HG02943 (cell line): Measurements from ENCODE around the gene HAND1.

ENCODE experiments used
- ATAC-seq: cut with Tn5 transposase; IDR thresholded peaks from one replicate; pipeline ENCODE4 v1.9.1; 2021; ENCODE audit warnings: mild to moderate bottlenecking, low read depth, moderate library complexity; ENCODE audit not compliant: unreplicated experiment

Gene HAND1

DNA sequence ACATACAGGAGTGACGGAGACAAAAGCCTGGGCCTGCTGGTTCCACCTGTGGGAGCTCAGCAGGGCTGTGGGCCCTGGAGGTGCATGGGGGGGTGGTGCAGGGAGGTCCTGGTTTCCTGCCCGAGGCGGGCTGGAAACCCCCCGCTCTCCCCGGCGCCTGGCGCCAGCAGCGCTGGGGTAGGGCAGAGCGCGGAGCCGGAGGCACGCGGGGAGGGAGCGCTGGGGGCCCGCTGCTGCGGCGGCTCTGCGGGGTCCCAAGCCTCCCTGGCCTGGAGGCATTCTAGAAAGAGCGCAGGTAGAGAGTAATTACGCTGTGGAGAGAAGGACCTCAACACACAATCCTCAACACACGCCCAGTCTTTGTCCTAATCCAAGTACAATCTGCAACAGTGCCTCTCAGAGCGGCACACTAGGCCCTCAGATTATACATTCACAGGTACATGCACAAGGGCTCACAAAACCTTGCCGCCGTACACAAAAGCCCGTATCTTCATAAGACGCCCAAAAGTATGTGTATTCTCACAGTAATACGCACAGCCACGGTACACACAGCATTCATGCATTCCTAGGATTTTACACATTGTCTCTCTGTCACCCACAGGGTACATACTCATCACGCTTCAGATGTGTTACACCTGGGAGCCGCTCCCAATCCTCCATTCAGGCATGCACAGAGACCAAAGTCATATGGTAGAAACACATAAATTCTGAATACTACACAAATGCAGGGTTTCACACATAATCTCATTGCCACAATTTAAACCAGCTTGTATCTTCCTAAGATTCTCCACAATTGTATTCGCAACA lies 2.1 kb upstream of the HAND1 start:
- no peak for ATAC-seq

DNA sequence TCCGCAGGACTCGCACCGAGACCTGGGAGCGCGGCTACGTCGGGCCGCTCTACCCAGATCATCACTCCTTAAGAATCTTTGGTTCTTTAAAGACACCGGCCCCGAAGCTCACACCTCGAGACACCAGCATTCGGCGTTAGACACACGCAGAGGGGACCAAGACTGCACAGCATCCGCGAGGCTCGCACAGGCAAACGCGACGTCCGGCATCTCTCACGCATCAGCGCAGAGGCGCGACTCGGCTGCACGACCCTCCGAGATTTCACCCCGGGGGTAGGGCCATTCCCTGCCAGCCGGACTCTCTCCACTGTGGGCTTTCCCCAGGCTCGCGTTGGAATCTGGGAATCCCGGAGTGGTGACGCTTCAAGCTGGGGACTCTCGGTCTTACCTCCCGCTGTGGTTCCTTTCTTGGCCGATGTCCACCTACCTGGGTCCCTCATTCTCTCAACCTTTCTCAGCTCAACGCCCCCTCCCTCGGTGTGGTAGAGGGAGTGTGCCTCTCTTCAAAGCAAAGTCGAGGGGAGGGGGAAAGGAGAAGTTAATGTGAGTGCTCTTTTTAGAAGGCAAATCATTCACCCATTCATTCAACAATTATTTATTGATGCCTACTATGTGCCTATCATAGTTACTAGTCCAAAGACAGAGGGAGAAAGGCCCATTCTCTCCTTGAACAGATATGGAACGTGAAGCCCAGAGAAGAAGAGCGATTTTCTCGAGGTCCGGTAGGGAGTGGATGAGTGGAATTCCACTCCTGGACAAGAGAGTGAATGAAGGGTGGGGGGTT lies 1.3 kb upstream of the HAND1 start:
- no peak for ATAC-seq

DNA sequence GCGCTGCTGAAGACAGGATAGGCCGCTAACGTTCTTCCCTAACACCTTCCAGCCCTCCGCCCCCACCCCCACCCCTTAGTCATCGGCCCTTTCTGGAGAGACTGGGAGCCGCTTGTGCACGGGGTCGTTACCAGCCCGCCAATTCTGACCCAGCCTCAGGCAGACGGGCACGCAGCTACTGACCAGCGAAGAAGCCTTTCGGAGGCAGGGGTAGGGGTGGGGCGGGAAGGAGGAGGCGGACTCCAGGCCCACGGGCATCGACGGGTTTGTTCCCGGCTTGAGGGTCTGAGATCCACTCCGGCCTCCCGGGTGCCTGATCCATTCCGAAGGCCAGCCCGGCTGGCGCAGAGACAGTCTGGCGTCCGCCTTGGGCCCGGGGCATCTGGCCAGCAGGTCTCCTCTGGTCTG lies 729 bp upstream of the HAND1 start:
- ATAC-seq = no peak

DNA sequence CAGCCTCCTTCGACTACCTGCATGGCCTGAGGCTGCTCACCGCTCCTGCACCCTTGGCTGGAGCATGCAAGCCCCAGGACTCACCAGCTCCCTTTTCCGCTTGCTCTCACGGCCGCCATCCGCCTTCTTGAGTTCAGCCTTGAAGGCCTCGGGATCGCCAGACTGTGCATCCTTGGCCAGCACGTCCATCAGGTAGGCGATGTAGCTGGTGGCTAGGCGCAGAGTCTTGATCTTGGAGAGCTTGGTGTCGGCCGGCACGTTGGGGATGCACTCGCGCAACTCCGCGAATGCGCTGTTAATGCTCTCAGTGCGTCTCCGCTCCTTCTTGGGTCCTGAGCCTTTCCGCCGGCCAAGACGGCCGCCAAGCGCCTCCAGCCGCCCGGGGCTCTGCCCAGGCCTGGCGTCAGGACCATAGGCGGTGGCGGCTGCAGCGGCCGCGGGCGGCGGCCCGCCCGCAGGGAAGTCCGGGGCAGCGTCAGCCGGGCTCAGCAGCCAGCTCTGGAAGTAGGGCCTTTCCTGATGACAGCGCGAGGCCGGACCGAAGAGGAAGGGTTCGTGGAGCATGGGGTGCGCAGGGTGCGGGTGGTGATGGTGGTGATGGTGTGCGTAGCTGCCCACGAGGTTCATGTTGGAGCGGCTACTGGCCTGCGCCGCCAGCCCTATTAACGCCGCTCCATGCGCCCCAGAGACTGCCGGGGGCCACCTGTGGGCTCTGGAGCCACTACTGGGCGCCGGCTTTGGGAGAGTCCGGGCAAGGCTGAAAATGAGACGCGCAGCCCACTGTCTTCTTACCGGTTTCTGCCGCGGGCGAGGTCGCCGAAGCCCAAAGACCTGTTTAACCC lies 424 bp downstream of the HAND1 start:
- no peak for ATAC-seq

DNA sequence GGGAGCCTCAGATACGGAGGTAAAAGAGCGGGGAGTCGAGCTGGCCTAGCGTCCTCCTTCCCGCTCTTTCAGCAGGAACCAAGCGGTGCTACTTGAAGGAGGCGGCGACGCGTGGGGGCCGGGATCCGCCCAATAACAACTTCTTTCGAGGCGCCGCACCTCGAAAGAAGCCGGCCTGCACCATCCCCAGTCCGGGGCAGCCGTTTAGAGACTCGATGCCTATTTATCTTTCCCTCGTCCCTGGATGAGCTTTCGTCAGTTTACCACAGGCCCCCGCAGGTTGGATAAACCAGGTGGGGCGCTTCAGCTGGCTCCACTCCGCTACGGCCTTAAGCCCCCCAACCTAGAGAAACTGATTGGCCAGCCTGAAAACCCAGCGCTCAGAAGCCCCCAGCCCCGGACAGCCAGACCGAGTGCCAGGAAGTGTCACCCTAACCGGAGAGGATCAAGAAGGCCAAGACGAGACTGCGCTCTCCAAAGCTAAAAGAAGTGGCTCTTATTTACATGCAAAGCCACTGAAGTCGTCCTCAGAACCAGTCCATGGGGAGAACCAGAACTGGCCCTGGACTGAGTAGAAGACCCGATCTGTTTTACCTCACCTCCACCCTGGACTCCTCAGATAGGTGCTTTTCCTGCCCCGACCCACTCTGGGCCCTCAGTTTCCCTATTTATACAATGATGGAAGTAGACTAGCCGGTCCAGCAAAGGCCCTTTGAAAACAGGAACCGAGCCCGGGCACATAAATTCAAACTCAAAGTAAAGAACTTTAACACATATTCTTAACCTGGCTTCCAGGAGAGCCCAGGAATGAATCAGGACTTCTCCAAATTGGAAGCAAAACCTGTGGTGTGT lies 1.4 kb downstream of the HAND1 start:
- ATAC-seq = no peak

DNA sequence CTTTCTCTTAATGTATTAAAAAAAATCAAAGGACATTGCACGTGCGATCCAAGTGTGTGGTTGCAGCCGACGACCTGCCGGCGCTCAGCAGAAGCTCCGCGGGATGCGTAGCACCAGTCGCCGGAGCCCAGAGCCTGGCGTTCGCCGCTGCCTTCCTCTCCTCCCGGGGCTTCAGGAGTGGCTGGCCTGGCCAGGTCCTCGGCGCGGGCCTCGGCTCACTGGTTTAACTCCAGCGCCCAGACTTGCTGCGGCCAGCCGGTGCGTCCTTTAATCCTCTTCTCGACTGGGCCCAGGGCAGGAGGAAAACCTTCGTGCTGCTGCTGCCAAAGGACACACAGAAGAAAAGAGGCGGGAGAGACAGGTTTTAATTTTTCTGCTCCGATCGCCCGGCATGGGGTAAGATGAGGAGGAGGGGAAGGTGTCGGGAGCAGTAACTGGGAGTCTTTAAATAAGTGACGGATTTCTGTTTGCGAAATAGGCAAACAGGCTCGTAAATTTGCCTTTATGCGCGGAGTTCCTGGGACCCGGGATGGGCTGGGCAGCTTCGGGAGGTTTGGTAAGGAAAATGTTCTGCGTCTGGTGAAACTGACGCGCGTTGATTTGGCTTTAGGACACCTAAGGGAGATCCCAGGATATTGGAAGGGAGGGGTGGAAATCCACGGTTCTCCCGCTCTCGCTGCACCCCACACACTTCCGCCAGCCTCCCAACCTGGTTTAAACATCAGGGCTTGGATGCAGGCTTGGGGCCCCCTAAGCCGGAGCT lies 2.3 kb downstream of the HAND1 start:
- no peak for ATAC-seq

DNA sequence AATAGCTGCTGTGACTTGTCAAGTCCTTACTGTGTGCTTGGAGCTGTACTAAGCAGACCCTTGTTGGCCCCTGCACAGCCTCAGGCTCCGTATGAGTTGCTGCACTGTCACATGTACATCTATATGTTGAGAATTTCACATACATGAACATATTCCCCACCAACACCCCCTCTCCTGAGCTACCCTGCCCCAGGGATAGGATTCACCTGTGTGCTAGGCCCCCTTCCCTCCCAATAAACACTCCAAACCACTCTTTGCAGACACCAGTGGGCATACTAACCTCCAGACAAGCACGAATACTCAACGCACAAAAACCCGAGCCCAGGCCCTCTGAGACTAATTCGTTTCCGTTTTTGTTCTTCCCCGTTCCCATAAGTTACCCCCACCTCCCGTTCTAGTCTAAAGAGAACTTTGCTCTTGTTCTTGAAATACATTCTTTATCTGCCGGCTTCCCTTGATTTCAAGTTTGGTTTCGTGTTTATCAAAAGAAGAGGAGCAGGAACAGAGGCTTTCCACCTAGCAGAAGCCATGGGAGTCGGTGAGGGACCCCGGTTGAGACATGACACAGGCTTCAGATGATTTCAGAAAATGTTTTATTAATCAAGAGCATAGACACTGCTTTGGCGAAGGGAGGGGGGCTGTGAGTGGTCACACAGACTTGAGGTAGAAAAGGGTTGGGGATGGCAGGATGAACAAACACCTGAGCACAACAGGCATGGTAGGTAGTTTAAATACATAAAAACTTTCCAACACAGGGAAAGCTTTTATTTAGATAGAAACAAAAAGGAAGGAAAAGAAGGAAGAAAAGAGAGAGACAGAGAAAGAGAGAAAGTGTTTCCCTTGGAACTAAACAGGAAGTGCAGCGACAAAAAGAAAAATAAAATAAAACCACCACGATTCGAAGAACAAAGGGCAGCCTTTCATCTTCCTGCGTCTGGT lies 3.4 kb downstream of the HAND1 start:
- ATAC-seq = no peak

DNA sequence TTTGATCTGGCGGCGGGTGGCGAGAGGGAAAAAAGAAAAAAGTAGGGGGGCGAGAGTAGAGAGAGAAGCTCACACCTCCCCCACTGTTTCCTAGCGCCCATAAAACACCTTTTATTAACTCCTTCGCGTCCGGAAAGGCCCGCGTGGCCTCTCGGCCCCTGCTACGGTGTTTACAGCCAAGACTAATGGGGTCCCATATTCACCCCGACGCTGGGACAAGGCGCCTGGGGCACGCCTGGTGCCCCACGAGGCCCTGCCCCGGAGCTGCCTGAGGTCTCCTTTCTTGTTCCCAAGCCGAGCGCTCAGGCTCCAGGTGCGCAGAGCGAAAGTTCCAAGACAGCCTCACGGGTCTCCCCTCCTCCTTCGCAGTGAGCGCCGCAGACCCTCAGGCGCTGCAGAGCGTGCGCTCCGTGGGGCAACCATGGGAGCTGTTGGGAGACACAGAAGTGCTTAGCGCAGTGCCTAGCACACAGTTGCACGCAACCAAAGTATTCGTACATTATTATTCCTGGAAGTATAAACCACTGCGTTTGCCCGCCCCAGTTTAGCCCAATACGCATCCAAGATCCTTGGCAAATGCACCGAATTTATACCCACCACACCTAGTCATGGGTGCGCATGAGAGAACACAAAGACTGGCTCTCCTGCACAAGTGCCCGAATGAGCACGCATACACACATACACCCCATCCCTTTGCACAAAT lies 4.3 kb downstream of the HAND1 start:
- ATAC-seq = no peak

DNA sequence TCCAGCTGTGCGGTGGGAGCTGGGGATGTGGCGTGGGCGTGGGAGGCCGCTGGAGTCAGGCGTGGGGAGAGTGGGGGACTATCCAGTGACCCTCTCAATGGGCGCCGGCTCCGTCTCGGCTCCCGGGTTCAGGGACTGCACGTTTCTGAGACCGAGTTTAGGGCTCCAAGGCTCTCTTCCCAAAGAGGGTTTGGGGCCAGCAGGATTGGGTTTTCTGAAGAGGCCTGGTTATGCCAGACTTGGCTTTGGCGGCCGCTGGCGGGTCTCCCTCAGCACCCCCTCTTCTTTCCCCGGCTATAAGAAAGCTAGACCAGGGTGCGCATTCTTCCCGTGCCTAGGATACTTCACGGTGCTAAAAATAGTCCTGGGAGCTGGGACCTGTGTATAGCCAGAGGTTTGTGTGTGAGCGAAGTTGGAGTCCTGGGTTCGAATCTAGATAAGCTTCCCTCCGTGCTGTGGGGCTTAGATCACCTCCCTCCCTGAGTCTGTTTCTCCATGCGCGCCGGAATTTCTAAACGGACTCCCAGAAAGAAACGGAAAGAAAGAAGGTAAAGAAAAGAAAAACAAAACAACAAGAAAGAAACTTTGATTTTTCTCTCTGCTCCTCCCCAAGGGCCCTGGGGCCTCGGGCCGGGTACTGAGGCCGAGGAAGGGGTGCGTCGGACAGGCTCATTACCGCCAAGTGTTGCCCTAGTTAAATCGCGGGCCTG lies 5.0 kb downstream of the HAND1 start:
- ATAC-seq = no peak

DNA sequence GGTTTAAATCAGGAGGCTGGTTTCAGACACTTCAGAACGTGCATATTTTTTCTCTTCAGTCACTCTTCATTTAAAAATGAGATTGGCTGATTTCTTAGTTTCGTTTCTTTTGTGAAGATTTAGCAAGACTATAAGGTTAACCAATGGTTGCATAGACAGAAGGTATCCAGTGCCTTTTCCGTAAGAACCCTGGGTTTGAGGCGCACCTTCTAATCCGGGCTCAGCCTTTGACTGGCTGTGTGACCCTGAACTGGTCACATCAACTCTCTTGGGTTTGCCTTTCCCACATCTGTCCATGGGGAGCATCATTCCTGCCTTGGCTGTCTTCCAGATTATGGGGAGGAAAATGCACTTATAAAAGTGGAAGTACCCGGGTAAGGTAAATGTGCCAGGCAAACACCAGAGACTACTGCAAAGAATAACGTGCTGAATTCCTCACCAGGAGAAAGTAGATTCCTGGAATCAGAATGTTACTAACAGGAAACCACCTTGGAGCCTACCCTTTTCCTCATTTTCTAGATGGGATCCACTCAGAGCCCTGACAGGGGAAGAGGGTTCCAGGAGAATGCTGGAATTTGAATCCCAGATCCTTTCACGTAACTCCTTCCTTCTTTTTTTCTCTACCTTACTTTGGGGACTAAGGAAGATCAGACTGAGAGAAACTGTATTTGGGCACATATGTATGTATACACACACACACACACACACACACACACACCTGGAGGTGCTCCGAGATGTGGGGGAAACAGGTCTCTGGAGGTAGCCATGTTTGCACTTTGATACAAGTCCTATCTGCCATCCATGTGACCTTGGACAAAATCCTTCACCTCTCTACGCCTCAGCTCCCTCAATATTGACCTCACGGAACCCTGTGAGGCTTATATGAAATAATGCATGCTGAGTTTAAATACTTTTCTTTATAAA lies 6.8 kb downstream of the HAND1 start:
- no peak for ATAC-seq

DNA sequence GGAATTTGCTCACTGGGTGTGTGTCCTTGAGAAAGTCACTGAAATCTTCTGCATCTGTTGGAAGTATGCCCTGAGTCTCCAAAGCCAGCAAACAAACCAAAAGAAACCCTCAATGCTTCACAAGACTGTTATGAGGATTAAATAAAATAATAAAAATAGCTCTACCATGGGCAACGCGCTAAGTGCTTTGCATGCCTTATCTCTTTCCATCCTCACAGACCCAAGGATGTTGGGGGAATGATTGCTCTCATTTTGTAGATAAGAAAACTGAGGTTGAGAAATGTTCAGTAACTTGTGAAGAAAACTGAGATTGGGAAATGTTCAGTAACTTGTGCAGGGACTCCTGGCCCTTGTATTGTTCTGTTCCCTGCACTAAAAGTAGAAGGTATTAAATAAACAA lies 7.9 kb downstream of the HAND1 start:
- no peak for ATAC-seq

DNA sequence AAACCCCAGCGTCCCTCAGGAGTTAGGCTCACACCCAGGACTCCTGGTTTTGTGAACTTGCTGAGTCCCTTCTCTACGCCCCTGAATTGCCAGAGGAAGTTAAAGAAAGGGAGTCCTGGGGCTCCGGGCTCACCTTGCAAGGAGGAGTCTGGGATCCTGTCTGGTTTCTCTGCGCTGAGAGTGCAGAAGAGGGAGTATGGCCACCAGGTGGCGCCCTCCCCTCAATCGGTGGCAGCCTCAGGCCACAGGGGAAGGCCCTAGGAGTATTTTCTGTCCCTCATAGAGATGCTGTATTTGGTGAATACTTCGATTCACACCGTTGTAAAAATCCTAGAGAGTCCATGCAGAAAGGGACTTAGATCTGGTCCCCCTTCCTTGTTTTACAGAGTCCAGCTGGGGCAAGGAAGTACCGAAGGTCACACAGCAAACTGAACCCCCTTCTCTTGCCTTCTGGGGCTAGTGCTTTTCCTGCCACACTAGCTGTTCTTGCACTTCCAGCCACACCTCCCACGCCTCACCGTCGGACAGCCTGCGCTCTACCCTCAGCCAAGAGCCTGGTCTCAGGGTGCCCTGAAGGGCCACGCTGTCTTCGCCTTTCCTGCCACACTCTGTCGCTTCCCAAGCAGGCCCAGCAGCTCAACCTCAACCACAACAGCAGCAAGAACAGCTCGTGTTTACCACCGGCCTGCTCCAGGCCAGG lies 10.2 kb downstream of the HAND1 start:
- ATAC-seq = peak; percentile 87

DNA sequence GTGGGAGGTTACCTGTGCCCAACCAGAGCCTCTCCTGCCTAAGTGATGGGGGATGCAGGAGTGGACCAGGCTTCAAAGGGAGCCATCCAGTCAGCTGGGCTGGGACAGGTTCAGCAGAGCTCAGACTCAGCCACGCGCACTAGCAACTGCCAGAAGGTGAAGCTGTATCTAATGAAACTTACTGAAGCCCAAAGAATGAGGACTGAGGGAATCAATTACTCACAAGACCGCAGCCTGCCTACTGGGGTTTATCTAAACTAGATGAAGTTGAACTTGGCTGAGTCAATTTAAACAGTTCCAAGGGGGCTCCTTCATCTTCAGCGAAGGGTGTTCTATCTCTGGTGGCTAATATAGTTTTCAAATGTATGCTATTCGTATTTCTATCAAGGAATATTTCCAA lies 11.4 kb downstream of the HAND1 start:
- ATAC-seq = no peak

DNA sequence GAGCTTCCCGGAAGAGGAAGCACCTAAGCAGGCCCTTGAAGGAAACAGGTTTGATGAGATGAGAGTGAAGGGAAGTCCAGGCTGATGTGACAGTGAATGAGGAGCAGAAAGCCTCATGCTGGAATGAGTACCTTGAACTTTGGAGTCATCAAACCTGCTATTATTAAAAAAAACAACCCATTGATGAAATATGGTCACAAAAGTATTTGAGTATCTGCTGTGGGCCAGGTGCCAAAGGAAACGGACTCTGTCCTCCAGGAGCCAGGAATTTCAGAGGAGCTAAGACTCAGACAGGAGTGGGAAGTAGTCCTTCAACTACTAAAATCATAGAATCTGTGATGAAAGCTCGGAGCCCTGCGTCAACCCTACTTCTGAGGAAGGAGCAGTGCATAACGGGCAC lies 11.9 kb downstream of the HAND1 start:
- no peak for ATAC-seq

DNA sequence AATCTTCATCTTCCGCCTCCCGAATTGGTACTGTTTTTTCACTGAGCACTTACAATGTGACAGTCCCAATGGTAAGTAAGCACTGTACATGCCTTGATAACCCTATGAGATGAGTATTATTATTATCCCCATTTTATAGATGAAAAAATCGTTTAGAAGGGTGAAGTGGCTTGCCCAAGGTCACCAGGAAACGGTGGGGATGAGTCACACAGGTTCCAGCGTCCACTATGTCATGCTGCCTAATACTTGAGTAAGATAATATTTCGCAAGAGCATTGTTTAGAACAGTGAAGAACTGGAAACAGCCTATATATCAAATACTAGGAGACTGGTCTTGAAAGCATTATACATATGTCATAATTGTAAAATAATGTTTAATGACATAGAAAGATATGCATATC lies 12.9 kb downstream of the HAND1 start:
- no peak for ATAC-seq

DNA sequence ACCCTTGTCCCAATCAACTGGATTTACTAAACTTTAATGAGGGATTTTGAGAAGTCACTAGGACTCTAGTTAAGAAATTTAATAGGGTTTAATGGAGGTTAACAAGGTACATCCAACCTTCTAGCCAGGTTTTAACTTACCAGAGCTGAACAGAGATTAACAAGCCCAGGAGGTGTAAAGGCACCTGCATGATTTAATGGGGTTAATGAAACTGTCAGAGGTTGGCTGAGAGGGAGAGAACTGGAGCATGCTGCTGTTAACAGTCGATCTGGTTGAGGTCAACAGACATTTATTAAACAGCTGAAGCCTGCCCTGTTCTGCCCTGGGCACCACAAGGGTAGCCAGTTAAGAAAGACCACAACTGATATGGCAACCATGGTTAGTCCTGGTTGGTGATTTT lies 13.6 kb downstream of the HAND1 start:
- no peak for ATAC-seq
